Measurements from ENCODE around the gene NOTCH4.

NOTCH4 gene

GRCh38 chr6:32153564-32154513, 70.0 kb downstream of the NOTCH4 start, which contains the start of gene PPT2:
Gene PPT2, plus strand, starts transcription at chr6:32154141. Its CDS starts 454 bp downstream, at chr6:32154595.
- H3K27ac Mint-ChIP-seq: peak within 1 kb of the TSS; percentile 96
- no peaks in the 10 kb centered on the region for H3K27me3 Mint-ChIP-seq
- peaks cover 12% of the 10 kb centered on the region for H3K36me3 Mint-ChIP-seq
- peaks cover 55% of the 10 kb centered on the region for H3K4me1 Mint-ChIP-seq (ENCODE audit: low read depth)
- H3K9me3 Mint-ChIP-seq (ENCODE audit: low read depth): no peaks in the 10 kb centered on the region
- H3K4me3 Mint-ChIP-seq: peak within 1 kb of the TSS; percentile 99

- peaks cover 7% of the 10 kb centered on the region for H3K36me3 Mint-ChIP-seq
- H3K4me1 Mint-ChIP-seq (ENCODE audit: low read depth): peaks cover 59% of the 10 kb centered on the region
- H3K27ac Mint-ChIP-seq: peak overlapping the region; percentile 72
- no peaks in the 10 kb centered on the region for H3K9me3 Mint-ChIP-seq (ENCODE audit: low read depth)
- no peaks in the 10 kb centered on the region for H3K27me3 Mint-ChIP-seq
- H3K4me3 Mint-ChIP-seq: peak overlapping the region; percentile 99
Measured at GRCh38 chr6:32152769-32153563, 70.9 kb downstream of the NOTCH4 start.

GRCh38 chr6:32151863-32152768, 71.8 kb downstream of the NOTCH4 start, which contains the start of gene PRRT1:
Gene PRRT1, minus strand, starts transcription at chr6:32151939. Its CDS starts 112 bp downstream, at chr6:32151827.
- Mint-ChIP-seq H3K4me1 (ENCODE audit: low read depth) (peaks cover 55% of the 10 kb centered on the region), H3K27me3 (no peaks in the 10 kb centered on the region), H3K4me3 (peak within 1 kb of the TSS; percentile 99), H3K36me3 (no peaks in the 10 kb centered on the region), H3K9me3 (ENCODE audit: low read depth) (no peaks in the 10 kb centered on the region), H3K27ac (peak within 1 kb of the TSS; percentile 72)

GRCh38 chr6:32151181-32151862, 72.5 kb downstream of the NOTCH4 start:
- Mint-ChIP-seq H3K27me3 (no peaks in the 10 kb centered on the region), H3K4me1 (ENCODE audit: low read depth) (peaks cover 55% of the 10 kb centered on the region)

GRCh38 chr6:32149932-32150870, 73.7 kb downstream of the NOTCH4 start:
- Mint-ChIP-seq H3K36me3 (no peaks in the 10 kb centered on the region), H3K9me3 (ENCODE audit: low read depth) (no peaks in the 10 kb centered on the region), H3K4me3 (peak overlapping the region; percentile 84), H3K27me3 (no peaks in the 10 kb centered on the region), H3K27ac (peak overlapping the region; percentile 34), H3K4me1 (ENCODE audit: low read depth) (peaks cover 46% of the 10 kb centered on the region)

More at GRCh38 chr6:32151181-32151862, 72.5 kb downstream of the NOTCH4 start:
- H3K9me3 Mint-ChIP-seq (ENCODE audit: low read depth): no peaks in the 10 kb centered on the region
- H3K4me3 Mint-ChIP-seq: peak overlapping the region; percentile 84
- no peaks in the 10 kb centered on the region for H3K36me3 Mint-ChIP-seq
- H3K27ac Mint-ChIP-seq: peak overlapping the region; percentile 64

GRCh38 chr6:32149092-32149755, 74.6 kb downstream of the NOTCH4 start:
- no peaks in the 10 kb centered on the region for H3K27me3 Mint-ChIP-seq
- H3K4me1 Mint-ChIP-seq (ENCODE audit: low read depth): peaks cover 39% of the 10 kb centered on the region
- no peaks in the 10 kb centered on the region for H3K9me3 Mint-ChIP-seq (ENCODE audit: low read depth)
- H3K36me3 Mint-ChIP-seq: no peaks in the 10 kb centered on the region
- peak overlapping the region; percentile 83 for H3K4me3 Mint-ChIP-seq
- H3K27ac Mint-ChIP-seq: peak overlapping the region; percentile 72

- H3K4me3 Mint-ChIP-seq: peak overlapping the region; percentile 83
- H3K9me3 Mint-ChIP-seq (ENCODE audit: low read depth): no peaks in the 10 kb centered on the region
- no peaks in the 10 kb centered on the region for H3K27me3 Mint-ChIP-seq
- peak overlapping the region; percentile 72 for H3K27ac Mint-ChIP-seq
- H3K4me1 Mint-ChIP-seq (ENCODE audit: low read depth): peaks cover 35% of the 10 kb centered on the region
- H3K36me3 Mint-ChIP-seq: no peaks in the 10 kb centered on the region
Measured at GRCh38 chr6:32148289-32149091, 75.4 kb downstream of the NOTCH4 start.

- H3K36me3 Mint-ChIP-seq: no peaks in the 10 kb centered on the region
- H3K9me3 Mint-ChIP-seq (ENCODE audit: low read depth): no peaks in the 10 kb centered on the region
- no peak overlapping the region for H3K27ac Mint-ChIP-seq
- H3K4me1 Mint-ChIP-seq (ENCODE audit: low read depth): peaks cover 26% of the 10 kb centered on the region
- H3K27me3 Mint-ChIP-seq: no peaks in the 10 kb centered on the region
- no peak overlapping the region for H3K4me3 Mint-ChIP-seq
Measured at GRCh38 chr6:32147401-32148132, 76.3 kb downstream of the NOTCH4 start.

- H3K9me3 Mint-ChIP-seq (ENCODE audit: low read depth): no peaks in the 10 kb centered on the region
- H3K36me3 Mint-ChIP-seq: no peaks in the 10 kb centered on the region
- H3K27ac Mint-ChIP-seq: no peak overlapping the region
- H3K27me3 Mint-ChIP-seq: no peaks in the 10 kb centered on the region
- H3K4me3 Mint-ChIP-seq: no peak overlapping the region
- peaks cover 20% of the 10 kb centered on the region for H3K4me1 Mint-ChIP-seq (ENCODE audit: low read depth)
Measured at GRCh38 chr6:32146687-32147086, 77.2 kb downstream of the NOTCH4 start.

GRCh38 chr6:32146287-32146686, 77.6 kb downstream of the NOTCH4 start:
- Mint-ChIP-seq H3K4me1 (ENCODE audit: low read depth) (peaks cover 18% of the 10 kb centered on the region), H3K36me3 (no peaks in the 10 kb centered on the region), H3K27me3 (no peaks in the 10 kb centered on the region), H3K27ac (no peak overlapping the region), H3K4me3 (no peak overlapping the region), H3K9me3 (ENCODE audit: low read depth) (no peaks in the 10 kb centered on the region)
